22Rv1 (cell line): ENCODE data around the gene ANKRD33B.

Experiments
- H3K27ac ChIP-seq: fragments of 450-650 bp; 2 replicates; pipeline ENCODE4 v1.5.1; 2017
- ZFX ChIP-seq: fragments of 450-650 bp; IDR thresholded peaks from 2 replicates; pipeline ENCODE4 v1.6.1; 2017; ENCODE audit warnings: antibody characterized with exemption, borderline replicate concordance
- TF ChIP-seq, protein P1 (sequence below): fragments of 450-650 bp; IDR thresholded peaks from 2 replicates; pipeline ENCODE4 v1.5.1; 2017; ENCODE audit warnings: mild to moderate bottlenecking

Gene ANKRD33B

DNA sequence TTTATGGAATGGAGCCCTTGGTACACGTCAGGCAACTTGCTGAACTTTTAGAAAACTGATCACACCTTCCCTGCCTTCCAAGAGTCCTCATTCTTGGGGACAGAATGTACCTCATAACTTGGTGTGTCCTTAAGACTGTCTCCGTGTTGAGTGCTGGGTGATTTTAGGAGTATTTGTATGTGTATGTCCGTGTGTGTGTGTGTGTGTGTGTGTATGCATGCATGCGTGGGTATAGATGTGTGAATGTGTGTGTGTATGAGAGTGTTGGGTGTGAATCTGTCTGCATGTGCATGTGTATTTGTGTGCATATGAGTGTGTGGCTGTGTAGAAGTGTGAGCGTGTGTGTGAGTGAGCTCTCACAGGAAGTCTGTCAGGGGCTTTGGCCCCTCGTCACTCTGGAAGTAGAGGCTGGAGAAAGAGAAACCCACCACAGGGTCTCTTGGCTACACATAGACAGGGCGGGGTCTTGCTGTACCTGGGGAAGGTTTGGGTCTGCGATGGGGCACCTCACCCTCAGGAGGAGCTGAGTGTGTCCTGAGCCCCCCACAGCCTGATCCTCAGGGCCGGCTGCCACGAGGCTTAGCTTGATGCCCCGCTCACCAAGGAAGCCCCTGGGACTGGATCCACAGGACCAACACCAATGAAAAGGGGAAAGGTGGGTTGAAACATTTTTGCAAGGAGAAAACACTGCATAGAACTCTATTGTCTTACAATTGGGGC is 33.1 kb upstream of the ANKRD33B start:
- TF ChIP-seq ZFX = no peak
- TF ChIP-seq, protein P1, sequence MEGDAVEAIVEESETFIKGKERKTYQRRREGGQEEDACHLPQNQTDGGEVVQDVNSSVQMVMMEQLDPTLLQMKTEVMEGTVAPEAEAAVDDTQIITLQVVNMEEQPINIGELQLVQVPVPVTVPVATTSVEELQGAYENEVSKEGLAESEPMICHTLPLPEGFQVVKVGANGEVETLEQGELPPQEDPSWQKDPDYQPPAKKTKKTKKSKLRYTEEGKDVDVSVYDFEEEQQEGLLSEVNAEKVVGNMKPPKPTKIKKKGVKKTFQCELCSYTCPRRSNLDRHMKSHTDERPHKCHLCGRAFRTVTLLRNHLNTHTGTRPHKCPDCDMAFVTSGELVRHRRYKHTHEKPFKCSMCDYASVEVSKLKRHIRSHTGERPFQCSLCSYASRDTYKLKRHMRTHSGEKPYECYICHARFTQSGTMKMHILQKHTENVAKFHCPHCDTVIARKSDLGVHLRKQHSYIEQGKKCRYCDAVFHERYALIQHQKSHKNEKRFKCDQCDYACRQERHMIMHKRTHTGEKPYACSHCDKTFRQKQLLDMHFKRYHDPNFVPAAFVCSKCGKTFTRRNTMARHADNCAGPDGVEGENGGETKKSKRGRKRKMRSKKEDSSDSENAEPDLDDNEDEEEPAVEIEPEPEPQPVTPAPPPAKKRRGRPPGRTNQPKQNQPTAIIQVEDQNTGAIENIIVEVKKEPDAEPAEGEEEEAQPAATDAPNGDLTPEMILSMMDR = no peak
- H3K27ac ChIP-seq = no peak overlapping the region

GRCh38 chr5:10532421-10532820 is 31.4 kb upstream of the ANKRD33B start:
- no peak overlapping the region for H3K27ac ChIP-seq
- TF ChIP-seq, protein P1 = no peak
- TF ChIP-seq ZFX = no peak

- H3K27ac ChIP-seq = no peak overlapping the region
- TF ChIP-seq ZFX = no peak
- TF ChIP-seq, protein P1 = no peak
Observed at GRCh38 chr5:10533226-10533625, 30.6 kb upstream of the ANKRD33B start.

- no peak overlapping the region for H3K27ac ChIP-seq
- TF ChIP-seq, protein P1 = no peak
- TF ChIP-seq ZFX = no peak
Observed at GRCh38 chr5:10534561-10535530, 29.0 kb upstream of the ANKRD33B start.

DNA sequence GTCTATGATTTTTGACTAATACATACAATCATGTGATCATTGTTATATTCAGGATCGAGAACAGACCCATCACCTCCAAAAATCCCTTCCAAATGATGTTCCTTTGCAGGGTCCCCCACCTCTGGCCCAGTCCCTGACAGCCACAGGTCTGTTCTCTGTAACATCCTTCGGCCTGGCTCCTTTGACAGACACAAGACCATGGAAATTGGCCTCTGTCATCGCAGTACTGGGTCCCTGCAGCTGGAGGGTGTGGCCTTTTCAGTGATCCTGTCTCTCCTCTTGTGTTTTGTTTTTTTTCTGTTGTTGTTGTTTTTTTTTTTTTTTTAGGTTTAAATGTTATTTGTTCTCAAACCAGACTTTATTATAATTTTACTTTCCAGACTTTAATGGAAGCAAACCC is 27.4 kb upstream of the ANKRD33B start:
- no peak overlapping the region for H3K27ac ChIP-seq
- no peak for TF ChIP-seq ZFX
- TF ChIP-seq, protein P1 = no peak

- TF ChIP-seq ZFX = no peak
- TF ChIP-seq, protein P1 = no peak
- H3K27ac ChIP-seq = no peak overlapping the region
Observed at GRCh38 chr5:10536931-10537579, 26.8 kb upstream of the ANKRD33B start.
